Osteocyte (in vitro differentiated cells): ENCODE results near the gene TBCE. TPM values are rescaled to one million over a fixed set of nuclear protein-coding genes. Genes with fewer than 3 reads are reported as not detected.
"Not testable (repeated sequence)": the region's sequence is repeated elsewhere in the genome, so short reads cannot be mapped to it uniquely, and the experiment has no call there.

ENCODE experiments used
- DNase-seq: peaks from one replicate; pipeline ENCODE4 v3.0.0; 2021; ENCODE audit warnings: mixed read lengths; ENCODE audit not compliant: unreplicated experiment; ENCODE audit errors: extremely low spot score
- H3K27ac Mint-ChIP-seq: one replicate; pipeline ENCODE4 v1.8.0; 2021; ENCODE audit warnings: mild to moderate bottlenecking, mixed read lengths; ENCODE audit not compliant: unreplicated experiment
- H3K27me3 Mint-ChIP-seq: one replicate; pipeline ENCODE4 v1.8.0; 2021; ENCODE audit warnings: mixed read lengths; ENCODE audit not compliant: unreplicated experiment
- H3K36me3 Mint-ChIP-seq: one replicate; pipeline ENCODE4 v1.8.0; 2021; ENCODE audit warnings: mixed read lengths; ENCODE audit not compliant: unreplicated experiment
- H3K4me1 Mint-ChIP-seq: one replicate; pipeline ENCODE4 v1.8.0; 2021; ENCODE audit warnings: mixed read lengths; ENCODE audit not compliant: unreplicated experiment
- H3K4me3 Mint-ChIP-seq: one replicate; pipeline ENCODE4 v1.8.0; 2021; ENCODE audit warnings: mild to moderate bottlenecking, moderate library complexity, mixed read lengths; ENCODE audit not compliant: unreplicated experiment
- H3K9me3 Mint-ChIP-seq: one replicate; pipeline ENCODE4 v1.8.0; 2021; ENCODE audit warnings: mixed read lengths; ENCODE audit not compliant: unreplicated experiment
- CTCF ChIP-seq: fragments of 200-600 bp; sonication (generic); IDR thresholded peaks from 2 replicates; pipeline ENCODE4 v1.5.0; 2021; ENCODE audit warnings: antibody characterized with exemption, mild to moderate bottlenecking, moderate library complexity
- total RNA-seq: library from RNA; stranded (reverse); gene quantifications from 2 replicates; pipeline ENCODE4 v1.2.1, GENCODE V29; 2021

TBCE gene
- total RNA-seq, 1 donor from 2014 or later: 30.3 TPM

GRCh38 chr1:235368428-235368827 is 1.2 kb downstream of the TBCE start:
- DNase-seq: no peak
- Mint-ChIP-seq H3K27ac (peak overlapping the region; percentile 94), H3K4me3 (peak overlapping the region; percentile 94), H3K4me1 (peaks cover 27% of the 10 kb centered on the region), H3K9me3 (no peaks in the 10 kb centered on the region), H3K27me3 (no peaks in the 10 kb centered on the region), H3K36me3 (peaks cover 9% of the 10 kb centered on the region)
- no peak for TF ChIP-seq CTCF

DNA sequence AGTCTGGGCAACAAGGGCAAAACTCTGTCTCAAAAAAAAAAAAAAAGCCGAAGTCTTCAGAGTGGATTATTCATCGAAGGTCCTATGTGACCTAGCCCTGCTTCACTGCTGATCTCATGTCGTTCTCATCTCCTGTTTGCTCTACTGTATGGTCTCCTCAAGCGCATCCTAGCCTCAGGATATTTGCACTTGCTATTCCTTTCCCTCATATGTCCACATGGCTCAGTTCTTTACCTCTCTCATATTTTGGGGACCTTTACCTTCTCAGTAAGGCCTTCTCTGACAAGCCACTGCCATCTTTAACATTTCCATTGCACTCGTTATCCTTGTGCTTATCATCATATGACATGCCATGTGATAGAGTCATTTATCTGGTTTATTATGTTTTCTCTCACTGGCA is 2.6 kb downstream of the TBCE start:
- H3K4me1 Mint-ChIP-seq: peaks cover 27% of the 10 kb centered on the region
- H3K27ac Mint-ChIP-seq: no peak overlapping the region

DNA sequence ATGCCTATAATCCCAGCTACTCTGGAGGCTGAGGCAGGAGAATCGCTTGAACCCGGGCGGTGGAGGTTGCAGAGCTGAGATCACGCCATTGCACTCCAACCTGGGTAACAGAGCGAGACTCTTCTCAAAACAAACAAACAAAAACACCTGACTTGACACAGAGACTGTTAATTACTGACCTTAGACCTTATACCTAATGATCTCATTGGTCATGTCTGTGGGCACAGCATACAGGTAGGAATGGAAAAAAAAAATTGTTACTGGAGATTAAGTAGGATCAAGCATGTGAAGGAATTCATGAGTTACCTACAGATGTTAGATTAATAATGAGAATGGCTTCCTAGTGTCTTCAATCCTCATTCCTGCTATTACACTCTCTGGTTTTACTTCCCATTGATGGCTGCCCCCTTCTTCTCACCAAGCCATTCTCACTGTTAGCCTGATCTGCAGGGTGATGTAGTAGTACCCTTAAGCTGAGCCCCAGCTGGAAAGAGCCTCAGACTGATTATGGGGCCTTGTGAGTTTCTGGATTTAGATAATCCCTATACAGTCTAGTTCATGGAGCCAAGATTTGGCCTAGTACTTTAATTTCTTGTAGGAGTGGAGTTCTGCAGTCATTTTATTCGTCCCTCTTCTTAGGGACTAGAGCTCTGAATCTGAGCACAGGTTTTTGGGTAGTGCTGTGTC is 8.8 kb downstream of the TBCE start:
- Mint-ChIP-seq H3K9me3 (no peaks in the 10 kb centered on the region), H3K4me3 (no peak overlapping the region), H3K27ac (no peak overlapping the region), H3K27me3 (no peaks in the 10 kb centered on the region), H3K36me3 (peaks cover 26% of the 10 kb centered on the region), H3K4me1 (peaks cover 2% of the 10 kb centered on the region)
- DNase-seq: no peak
- no peak for TF ChIP-seq CTCF

More for the DNA sequence above, 2.6 kb downstream of the TBCE start:
- TF ChIP-seq CTCF: no peak
- H3K36me3 Mint-ChIP-seq: peaks cover 11% of the 10 kb centered on the region
- DNase-seq: no peak
- H3K27me3 Mint-ChIP-seq: no peaks in the 10 kb centered on the region
- no peak overlapping the region for H3K4me3 Mint-ChIP-seq
- no peaks in the 10 kb centered on the region for H3K9me3 Mint-ChIP-seq

GRCh38 chr1:235378134-235378735 is 11.0 kb downstream of the TBCE start:
- H3K36me3 Mint-ChIP-seq: peaks cover 26% of the 10 kb centered on the region

DNA sequence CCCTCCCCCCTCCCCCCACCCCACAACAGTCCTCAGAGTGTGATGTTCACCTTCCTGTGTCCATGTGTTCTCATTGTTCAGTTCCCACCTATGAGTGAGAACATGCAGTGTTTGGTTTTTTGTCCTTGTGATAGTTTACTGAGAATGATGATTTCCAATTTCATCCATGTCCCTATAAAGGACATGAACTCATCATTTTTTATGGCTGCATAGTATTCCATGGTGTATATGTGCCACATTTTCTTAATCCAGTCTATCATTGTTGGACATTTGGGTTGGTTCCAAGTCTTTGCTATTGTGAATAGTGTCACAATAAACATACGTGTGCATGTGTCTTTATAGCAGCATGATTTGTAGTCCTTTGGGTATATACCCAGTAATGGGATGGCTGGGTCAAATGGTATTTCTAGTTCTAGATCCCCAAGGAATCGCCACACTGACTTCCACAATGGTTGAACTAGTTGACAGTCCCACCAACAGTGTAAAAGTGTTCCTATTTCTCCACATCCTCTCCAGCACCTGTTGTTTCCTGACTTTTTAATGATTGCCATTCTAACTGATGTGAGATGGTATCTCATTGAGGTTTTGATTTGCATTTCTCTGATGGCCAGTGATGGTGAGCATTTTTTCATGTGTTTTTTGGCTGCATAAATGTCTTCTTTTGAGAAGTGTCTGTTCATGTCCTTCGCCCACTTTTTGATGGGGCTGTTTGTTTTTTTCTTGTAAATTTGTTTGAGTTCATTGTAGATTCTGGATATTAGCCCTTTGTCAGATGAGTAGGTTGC is 14.9 kb downstream of the TBCE start:
- not testable (repeated sequence) for H3K27me3 Mint-ChIP-seq, H3K4me3 Mint-ChIP-seq, H3K4me1 Mint-ChIP-seq, DNase-seq, H3K27ac Mint-ChIP-seq, H3K9me3 Mint-ChIP-seq
- H3K36me3 Mint-ChIP-seq: peaks cover 20% of the 10 kb centered on the region

More at GRCh38 chr1:235378134-235378735, 11.0 kb downstream of the TBCE start:
- not testable (repeated sequence) for H3K4me1 Mint-ChIP-seq, DNase-seq, H3K4me3 Mint-ChIP-seq, H3K27me3 Mint-ChIP-seq, H3K9me3 Mint-ChIP-seq, H3K27ac Mint-ChIP-seq

GRCh38 chr1:235385633-235386032 is 18.4 kb downstream of the TBCE start:
- not testable (repeated sequence) for DNase-seq, H3K27ac Mint-ChIP-seq, H3K4me3 Mint-ChIP-seq, H3K27me3 Mint-ChIP-seq, H3K9me3 Mint-ChIP-seq, H3K4me1 Mint-ChIP-seq
- peaks cover 23% of the 10 kb centered on the region for H3K36me3 Mint-ChIP-seq
